ENCODE data around the gene ANKRD44.

Gene ANKRD44

GRCh38 chr2:197181491-197181890, 129.1 kb downstream of the ANKRD44 start:
- H3F3A ChIP-seq (ENCODE audit: insufficient read depth, low read length): no peaks in the 10 kb centered on the region
- no peak overlapping the region for H3K27ac ChIP-seq (ENCODE audit: low read depth, low read length, poor library complexity, severe bottlenecking)
- TF ChIP-seq EZH2 (IDR thresholded peaks at IDR 0.05; ENCODE audit: borderline replicate concordance, low read length) (no peak), CTCF (IDR thresholded peaks at IDR 0.05; ENCODE audit: low read length) (no peak)
- no peaks in the 10 kb centered on the region for H3K9me2 ChIP-seq (ENCODE audit: low read depth, low read length)
- H3K36me3 ChIP-seq (ENCODE audit: insufficient read depth, low read length): peaks cover 49% of the 10 kb centered on the region
- no peaks in the 10 kb centered on the region for H3K4me1 ChIP-seq (ENCODE audit: insufficient read depth, low read length, severe bottlenecking)
- H3K4me2 ChIP-seq (ENCODE audit: low read length): no peak overlapping the region
- no peaks in the 10 kb centered on the region for H3K9me3 ChIP-seq (ENCODE audit: low read length)
- no peak overlapping the region for H3K9ac ChIP-seq (ENCODE audit: low read length)
- no peak overlapping the region for H3K4me3 ChIP-seq (ENCODE audit: low read depth, low read length, poor library complexity, severe bottlenecking)
- H4K20me1 ChIP-seq (ENCODE audit: insufficient read depth, low read length): no peaks in the 10 kb centered on the region
- H3K27me3 ChIP-seq (ENCODE audit: insufficient read depth, low read length): no peaks in the 10 kb centered on the region
- H2AFZ ChIP-seq (ENCODE audit: low read length): no peak overlapping the region
- H3K79me2 ChIP-seq (ENCODE audit: insufficient read depth, low read length): no peaks in the 10 kb centered on the region

- no peaks in the 10 kb centered on the region for H3K9me2 ChIP-seq (ENCODE audit: low read depth, low read length)
- H3K4me2 ChIP-seq (ENCODE audit: low read length): no peak overlapping the region
- H3K27ac ChIP-seq (ENCODE audit: low read depth, low read length, poor library complexity, severe bottlenecking): no peak overlapping the region
- H3F3A ChIP-seq (ENCODE audit: insufficient read depth, low read length): no peaks in the 10 kb centered on the region
- no peaks in the 10 kb centered on the region for H3K27me3 ChIP-seq (ENCODE audit: insufficient read depth, low read length)
- no peaks in the 10 kb centered on the region for H3K79me2 ChIP-seq (ENCODE audit: insufficient read depth, low read length)
- no peak overlapping the region for H2AFZ ChIP-seq (ENCODE audit: low read length)
- H3K9me3 ChIP-seq (ENCODE audit: low read length): no peaks in the 10 kb centered on the region
- H4K20me1 ChIP-seq (ENCODE audit: insufficient read depth, low read length): no peaks in the 10 kb centered on the region
- no peaks in the 10 kb centered on the region for H3K4me1 ChIP-seq (ENCODE audit: insufficient read depth, low read length, severe bottlenecking)
- TF ChIP-seq CTCF (IDR thresholded peaks at IDR 0.05; ENCODE audit: low read length): no peak
- no peak for TF ChIP-seq EZH2 (IDR thresholded peaks at IDR 0.05; ENCODE audit: borderline replicate concordance, low read length)
- no peak overlapping the region for H3K9ac ChIP-seq (ENCODE audit: low read length)
- peaks cover 35% of the 10 kb centered on the region for H3K36me3 ChIP-seq (ENCODE audit: insufficient read depth, low read length)
- H3K4me3 ChIP-seq (ENCODE audit: low read depth, low read length, poor library complexity, severe bottlenecking): no peak overlapping the region
Measured at GRCh38 chr2:197179744-197180498, 130.7 kb downstream of the ANKRD44 start.

GRCh38 chr2:197176522-197176921, 134.1 kb downstream of the ANKRD44 start:
- Histone ChIP-seq H3K9me2 (ENCODE audit: low read depth, low read length) (no peaks in the 10 kb centered on the region), H3K4me3 (ENCODE audit: low read depth, low read length, poor library complexity, severe bottlenecking) (no peak overlapping the region), H3K9me3 (ENCODE audit: low read length) (no peaks in the 10 kb centered on the region), H3K27ac (ENCODE audit: low read depth, low read length, poor library complexity, severe bottlenecking) (no peak overlapping the region), H3K36me3 (ENCODE audit: insufficient read depth, low read length) (peaks cover 17% of the 10 kb centered on the region), H3K4me2 (ENCODE audit: low read length) (no peak overlapping the region), H2AFZ (ENCODE audit: low read length) (no peak overlapping the region), H3K4me1 (ENCODE audit: insufficient read depth, low read length, severe bottlenecking) (peaks cover 5% of the 10 kb centered on the region), H3K79me2 (ENCODE audit: insufficient read depth, low read length) (no peaks in the 10 kb centered on the region), H4K20me1 (ENCODE audit: insufficient read depth, low read length) (no peaks in the 10 kb centered on the region), H3K9ac (ENCODE audit: low read length) (no peak overlapping the region), H3K27me3 (ENCODE audit: insufficient read depth, low read length) (no peaks in the 10 kb centered on the region), H3F3A (ENCODE audit: insufficient read depth, low read length) (no peaks in the 10 kb centered on the region)
- TF ChIP-seq CTCF (IDR thresholded peaks at IDR 0.05; ENCODE audit: low read length): no peak
- no peak for TF ChIP-seq EZH2 (IDR thresholded peaks at IDR 0.05; ENCODE audit: borderline replicate concordance, low read length)
